PFSK-1 (cell line): Measurements from ENCODE around the gene ACTRT2.

Source experiments
- FOXP2 ChIP-seq: optimal IDR thresholded peaks from 2 replicates; pipeline ENCODE3; 2011; ENCODE audit warnings: borderline replicate concordance, control low read depth, inconsistent platforms; ENCODE audit not compliant: insufficient read depth; ENCODE audit errors: extremely low read length, extremely low read depth
- POLR2AphosphoS5 ChIP-seq: IDR thresholded peaks from 2 replicates; pipeline ENCODE4 v1.6.1; 2012; ENCODE audit warnings: low read depth, mild to moderate bottlenecking, control low read depth, low read length, moderate library complexity
- SIN3A ChIP-seq: IDR thresholded peaks from 2 replicates; pipeline ENCODE4 v1.6.1; 2012; ENCODE audit warnings: mild to moderate bottlenecking, low read length, moderate library complexity, borderline replicate concordance; ENCODE audit not compliant: insufficient read depth
- TAF1 ChIP-seq: IDR thresholded peaks from 2 replicates; pipeline ENCODE4 v1.6.1; 2012; ENCODE audit warnings: low read length, control low read depth, borderline replicate concordance; ENCODE audit not compliant: insufficient read depth
- TF ChIP-seq, protein P1 (sequence below), 2 experiments: IDR thresholded peaks; 2 replicates each; pipeline versions ENCODE4 v1.6.1 to v1.8.0; 2011 to 2012; ENCODE audit warnings: low read depth in 2 of 2, low read length in 2 of 2, control low read depth in 1 of 2, inconsistent platforms in 1 of 2, mild to moderate bottlenecking in 1 of 2, moderate library complexity in 1 of 2; ENCODE audit not compliant: insufficient read depth in 1 of 2

Gene ACTRT2

DNA sequence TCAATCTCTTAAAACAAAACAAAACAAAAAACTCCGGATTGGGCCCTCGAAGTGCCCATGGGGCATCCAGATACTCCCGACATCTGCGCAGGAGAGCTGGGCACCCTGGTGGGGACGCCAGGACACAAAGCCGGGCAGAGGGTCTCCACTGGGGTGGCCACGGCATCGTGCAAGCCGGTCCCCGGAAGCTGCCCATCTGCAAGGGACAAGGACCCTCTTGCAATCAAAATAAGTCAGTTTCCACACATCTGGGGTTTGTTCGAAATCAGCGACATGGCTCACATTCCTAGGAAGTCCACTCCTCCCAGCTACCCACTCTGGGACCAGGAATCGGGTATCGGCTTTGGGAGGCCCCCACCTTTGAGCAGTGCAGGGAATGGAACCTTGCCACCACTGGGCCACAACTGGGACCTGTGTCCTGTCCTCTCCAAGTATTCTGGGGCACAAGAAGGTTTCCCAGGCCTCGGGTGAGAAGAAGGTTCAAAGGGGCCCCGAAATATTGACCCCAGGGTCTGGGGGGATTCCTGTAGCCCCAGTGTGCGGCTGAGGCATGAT lies 43.1 kb downstream of the ACTRT2 start:
- TF ChIP-seq, protein P1, sequence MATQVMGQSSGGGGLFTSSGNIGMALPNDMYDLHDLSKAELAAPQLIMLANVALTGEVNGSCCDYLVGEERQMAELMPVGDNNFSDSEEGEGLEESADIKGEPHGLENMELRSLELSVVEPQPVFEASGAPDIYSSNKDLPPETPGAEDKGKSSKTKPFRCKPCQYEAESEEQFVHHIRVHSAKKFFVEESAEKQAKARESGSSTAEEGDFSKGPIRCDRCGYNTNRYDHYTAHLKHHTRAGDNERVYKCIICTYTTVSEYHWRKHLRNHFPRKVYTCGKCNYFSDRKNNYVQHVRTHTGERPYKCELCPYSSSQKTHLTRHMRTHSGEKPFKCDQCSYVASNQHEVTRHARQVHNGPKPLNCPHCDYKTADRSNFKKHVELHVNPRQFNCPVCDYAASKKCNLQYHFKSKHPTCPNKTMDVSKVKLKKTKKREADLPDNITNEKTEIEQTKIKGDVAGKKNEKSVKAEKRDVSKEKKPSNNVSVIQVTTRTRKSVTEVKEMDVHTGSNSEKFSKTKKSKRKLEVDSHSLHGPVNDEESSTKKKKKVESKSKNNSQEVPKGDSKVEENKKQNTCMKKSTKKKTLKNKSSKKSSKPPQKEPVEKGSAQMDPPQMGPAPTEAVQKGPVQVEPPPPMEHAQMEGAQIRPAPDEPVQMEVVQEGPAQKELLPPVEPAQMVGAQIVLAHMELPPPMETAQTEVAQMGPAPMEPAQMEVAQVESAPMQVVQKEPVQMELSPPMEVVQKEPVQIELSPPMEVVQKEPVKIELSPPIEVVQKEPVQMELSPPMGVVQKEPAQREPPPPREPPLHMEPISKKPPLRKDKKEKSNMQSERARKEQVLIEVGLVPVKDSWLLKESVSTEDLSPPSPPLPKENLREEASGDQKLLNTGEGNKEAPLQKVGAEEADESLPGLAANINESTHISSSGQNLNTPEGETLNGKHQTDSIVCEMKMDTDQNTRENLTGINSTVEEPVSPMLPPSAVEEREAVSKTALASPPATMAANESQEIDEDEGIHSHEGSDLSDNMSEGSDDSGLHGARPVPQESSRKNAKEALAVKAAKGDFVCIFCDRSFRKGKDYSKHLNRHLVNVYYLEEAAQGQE (IDR thresholded peaks at IDR 0.05; ENCODE audit: insufficient read depth in 1 of 2, low read depth in 2 of 2, low read length in 2 of 2): no peak
- TF ChIP-seq FOXP2 (no peak), POLR2AphosphoS5 (no peak), SIN3A (no peak), TAF1 (no peak)

DNA sequence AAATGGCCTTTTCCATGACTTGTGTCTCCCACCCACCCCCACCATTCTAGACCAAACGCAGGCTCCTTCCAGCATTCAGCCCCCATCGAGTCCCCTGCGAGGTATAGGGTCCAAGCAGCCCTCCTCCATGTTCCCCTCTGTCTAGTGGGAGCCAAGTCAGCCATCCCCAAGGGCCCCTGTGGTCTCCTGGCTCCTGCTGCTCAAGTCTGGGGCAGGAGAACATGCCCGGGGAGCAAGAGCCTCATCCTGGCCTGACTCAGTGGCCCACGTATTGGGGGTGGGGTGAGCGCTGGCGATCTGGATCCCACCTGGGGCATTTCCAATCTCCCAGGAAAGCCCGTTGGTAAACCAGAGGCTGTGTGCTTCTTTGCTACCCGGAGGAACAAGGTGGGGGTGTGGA lies 43.6 kb downstream of the ACTRT2 start:
- TF ChIP-seq SIN3A (no peak), TAF1 (no peak), FOXP2 (no peak), POLR2AphosphoS5 (no peak)
- TF ChIP-seq, protein P1 (IDR thresholded peaks at IDR 0.05; ENCODE audit: insufficient read depth in 1 of 2, low read depth in 2 of 2, low read length in 2 of 2): no peak

DNA sequence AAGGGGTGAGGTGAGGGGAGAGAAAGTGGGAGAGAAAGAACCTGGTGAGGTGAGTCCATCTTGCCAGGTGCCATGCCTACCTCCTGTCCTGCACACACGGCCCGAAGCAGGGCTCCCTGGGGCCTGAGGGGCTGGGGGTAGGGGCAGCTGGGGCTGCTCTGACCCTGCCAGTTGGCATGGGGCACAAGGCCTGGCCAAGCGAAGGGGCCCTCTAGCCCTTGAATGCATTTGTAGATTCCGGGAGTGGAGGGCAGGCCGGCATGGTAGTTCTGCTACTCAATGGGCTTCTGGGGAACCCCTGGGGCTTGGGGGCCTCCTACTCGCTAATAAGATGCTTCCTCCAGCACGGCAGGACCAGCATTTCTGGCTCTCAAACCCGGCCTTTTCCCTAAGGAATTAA lies 44.1 kb downstream of the ACTRT2 start:
- TF ChIP-seq, protein P1 (IDR thresholded peaks at IDR 0.05; ENCODE audit: insufficient read depth in 1 of 2, low read depth in 2 of 2, low read length in 2 of 2): no peak
- no peak for TF ChIP-seq POLR2AphosphoS5
- TF ChIP-seq SIN3A: no peak
- no peak for TF ChIP-seq TAF1
- no peak for TF ChIP-seq FOXP2

DNA sequence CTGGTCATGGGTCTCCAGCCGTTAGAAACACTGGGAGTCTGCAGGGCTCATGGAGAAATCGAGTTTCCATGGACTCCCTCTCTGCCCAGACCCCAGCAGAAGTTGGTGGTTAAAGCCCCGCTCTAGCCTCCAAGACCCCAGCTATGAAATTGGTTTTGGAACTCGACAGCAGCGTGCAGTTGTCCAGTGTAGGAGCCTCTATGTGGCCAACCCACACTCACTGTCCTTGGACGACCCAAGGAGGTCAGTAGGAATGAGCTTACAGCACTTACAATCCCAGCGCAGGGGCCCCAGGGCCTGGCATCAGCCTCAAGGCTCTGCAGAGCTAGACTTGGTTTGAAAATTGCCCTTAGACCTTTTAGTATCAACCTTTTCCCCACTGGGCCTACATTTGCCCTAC lies 44.5 kb downstream of the ACTRT2 start:
- TF ChIP-seq, protein P1 (IDR thresholded peaks at IDR 0.05; ENCODE audit: insufficient read depth in 1 of 2, low read depth in 2 of 2, low read length in 2 of 2): no peak
- TF ChIP-seq POLR2AphosphoS5: no peak
- no peak for TF ChIP-seq TAF1
- TF ChIP-seq FOXP2: no peak
- no peak for TF ChIP-seq SIN3A
